ENCODE measurements around the gene CABP1.
"Not testable (repeated sequence)": the region's sequence is repeated elsewhere in the genome, so short reads cannot be mapped to it uniquely, and the experiment has no call there.

Gene CABP1

GRCh38 chr12:120614848-120615247 is 25.6 kb upstream of the CABP1 start:
- no peaks in the 10 kb centered on the region for H3K36me3 ChIP-seq (ENCODE audit: low read depth)
- H3K9me3 ChIP-seq (ENCODE audit: severe bottlenecking) = no peaks in the 10 kb centered on the region
- no peak for TF ChIP-seq CTCF (IDR thresholded peaks at IDR 0.05; ENCODE audit: poor library complexity, severe bottlenecking)
- no peak overlapping the region for H3K4me3 ChIP-seq (ENCODE audit: severe bottlenecking)
- no peaks in the 10 kb centered on the region for H3K27me3 ChIP-seq (ENCODE audit: insufficient read depth, poor library complexity, severe bottlenecking)
- no peak for ATAC-seq (ENCODE audit: low read depth)
- no peak overlapping the region for H3K27ac ChIP-seq (ENCODE audit: poor library complexity, severe bottlenecking)
- H3K4me1 ChIP-seq (ENCODE audit: insufficient read depth, poor library complexity, severe bottlenecking) = no peaks in the 10 kb centered on the region
- no peak for DNase-seq (ENCODE audit: low spot score)

GRCh38 chr12:120617193-120617592 is 23.2 kb upstream of the CABP1 start:
- not testable (repeated sequence) for H3K4me1 ChIP-seq (ENCODE audit: insufficient read depth, poor library complexity, severe bottlenecking); H3K27ac ChIP-seq (ENCODE audit: poor library complexity, severe bottlenecking); H3K27me3 ChIP-seq (ENCODE audit: insufficient read depth, poor library complexity, severe bottlenecking); H3K36me3 ChIP-seq (ENCODE audit: low read depth); ATAC-seq (ENCODE audit: low read depth); DNase-seq (ENCODE audit: low spot score); H3K4me3 ChIP-seq (ENCODE audit: severe bottlenecking); H3K9me3 ChIP-seq (ENCODE audit: severe bottlenecking)

GRCh38 chr12:120617767-120618166 is 22.7 kb upstream of the CABP1 start:
- not testable (repeated sequence) for H3K36me3 ChIP-seq (ENCODE audit: low read depth); H3K9me3 ChIP-seq (ENCODE audit: severe bottlenecking); ATAC-seq (ENCODE audit: low read depth); H3K27ac ChIP-seq (ENCODE audit: poor library complexity, severe bottlenecking); H3K27me3 ChIP-seq (ENCODE audit: insufficient read depth, poor library complexity, severe bottlenecking); H3K4me3 ChIP-seq (ENCODE audit: severe bottlenecking); H3K4me1 ChIP-seq (ENCODE audit: insufficient read depth, poor library complexity, severe bottlenecking); DNase-seq (ENCODE audit: low spot score)

- Histone ChIP-seq H3K27me3 (ENCODE audit: insufficient read depth, poor library complexity, severe bottlenecking) (no peaks in the 10 kb centered on the region), H3K36me3 (ENCODE audit: low read depth) (no peaks in the 10 kb centered on the region), H3K4me1 (ENCODE audit: insufficient read depth, poor library complexity, severe bottlenecking) (peaks cover 9% of the 10 kb centered on the region), H3K9me3 (ENCODE audit: severe bottlenecking) (no peaks in the 10 kb centered on the region), H3K4me3 (ENCODE audit: severe bottlenecking) (no peak overlapping the region), H3K27ac (ENCODE audit: poor library complexity, severe bottlenecking) (no peak overlapping the region)
- no peak for TF ChIP-seq CTCF (IDR thresholded peaks at IDR 0.05; ENCODE audit: poor library complexity, severe bottlenecking)
- DNase-seq (ENCODE audit: low spot score) (no peak), ATAC-seq (ENCODE audit: low read depth) (no peak)
These were observed 21.3 kb upstream of the CABP1 start for GRCh38 chr12:120618954-120619615.

GRCh38 chr12:120620624-120621023 is 19.8 kb upstream of the CABP1 start:
- DNase-seq (ENCODE audit: low spot score) = no peak
- H3K27me3 ChIP-seq (ENCODE audit: insufficient read depth, poor library complexity, severe bottlenecking) = no peaks in the 10 kb centered on the region
- peak overlapping the region; percentile 22 for H3K27ac ChIP-seq (ENCODE audit: poor library complexity, severe bottlenecking)

More at GRCh38 chr12:120620624-120621023, 19.8 kb upstream of the CABP1 start:
- peak; percentile 94 for ATAC-seq (ENCODE audit: low read depth)
- no peak for TF ChIP-seq CTCF (IDR thresholded peaks at IDR 0.05; ENCODE audit: poor library complexity, severe bottlenecking)
- Histone ChIP-seq H3K9me3 (ENCODE audit: severe bottlenecking) (no peaks in the 10 kb centered on the region), H3K36me3 (ENCODE audit: low read depth) (no peaks in the 10 kb centered on the region), H3K4me3 (ENCODE audit: severe bottlenecking) (no peak overlapping the region), H3K4me1 (ENCODE audit: insufficient read depth, poor library complexity, severe bottlenecking) (peaks cover 9% of the 10 kb centered on the region)
